Heart left ventricle (tissue), 16 donors: Measurements from ENCODE around the gene UGT1A10. TPM values are rescaled to one million over a fixed set of nuclear protein-coding genes. Genes with fewer than 3 reads are reported as not detected.

Experiments
- ATAC-seq, 4 donors: fragments of 200-7000 bp; cut with Tn5 transposase; one replicate each; pipeline ENCODE4 v1.9.1; 2020 to 2022; ENCODE audit warnings: moderate library complexity in 4 of 4, mild to moderate bottlenecking in 3 of 4, moderate number of reproducible peaks in 1 of 4
- DNase-seq, 5 donors: peaks; one replicate each; pipeline ENCODE4 v3.0.0-alpha.2; 2020
- H3K27ac ChIP-seq, 12 donors: fragments of 200-600 bp; sonication (generic) in 4 of 12; one replicate each; pipeline versions ENCODE4 v1.5.0 to v1.8.0; 2016 to 2022; ENCODE audit warnings: mild to moderate bottlenecking in 2 of 12
- H3K27me3 ChIP-seq, 9 donors: fragments of 200-600 bp; sonication (generic) in 2 of 9; one replicate each; pipeline versions ENCODE4 v1.5.1 to v1.8.0; 2016 to 2022; ENCODE audit warnings: mild to moderate bottlenecking in 3 of 9
- H3K36me3 ChIP-seq, 9 donors: fragments of 200-600 bp; sonication (generic) in 2 of 9; one replicate each; pipeline versions ENCODE4 v1.5.0 to v1.8.0; 2018 to 2022; ENCODE audit warnings: mild to moderate bottlenecking in 2 of 9
- H3K4me1 ChIP-seq, 12 donors: fragments of 200-600 bp; sonication (generic) in 4 of 12; one replicate each; pipeline versions ENCODE4 v1.5.0 to v1.8.0; 2016 to 2022; ENCODE audit warnings: mild to moderate bottlenecking in 3 of 12
- H3K4me3 ChIP-seq, 12 donors: fragments of 200-600 bp; sonication (generic) in 4 of 12; one replicate each; pipeline versions ENCODE4 v1.5.0 to v1.8.0; 2017 to 2022; ENCODE audit warnings: mild to moderate bottlenecking in 9 of 12, moderate library complexity in 4 of 12
- H3K9me3 ChIP-seq, 12 donors: fragments of 200-600 bp; sonication (generic) in 4 of 12; one replicate each; pipeline versions ENCODE4 v1.5.0 to v1.8.0; 2016 to 2022; ENCODE audit warnings: mild to moderate bottlenecking in 1 of 12
- CTCF ChIP-seq, 12 donors: fragments of 200-600 bp; sonication (generic) in 4 of 12; IDR thresholded peaks; one replicate each; pipeline versions ENCODE4 v1.5.0 to v1.8.0; 2018 to 2022; ENCODE audit warnings: antibody characterized with exemption in 12 of 12, mild to moderate bottlenecking in 5 of 12
- POLR2A ChIP-seq, 2 donors: fragments of 450-650 bp; IDR thresholded peaks; one replicate each; pipeline ENCODE4 v1.6.1; 2017; ENCODE audit warnings: antibody characterized with exemption in 2 of 2, mild to moderate bottlenecking in 2 of 2, moderate library complexity in 2 of 2
- WGBS, 4 donors: extraction: QIAGEN DNeasy Blood & Tissue Kit in 2 of 4; methylation state at CpG; one replicate each; pipeline versions ENCODE4 v1.1.5 to v1.1.7; 2013 to 2018; 5-methylcytosine and 5-hydroxymethylcytosine counted together
- intact Hi-C, 10 donors: fragments of 100-400 bp; cut with DNase I; formaldehyde crosslinking; loops; one replicate each; pipeline versions ENCODE4 v1.11.1 to v1.14.2; 2022
- polyA plus RNA-seq, 2 donors: library from polyadenylated mRNA; stranded (reverse); fragments of 200-250 nt; gene quantifications; one replicate each; pipeline ENCODE4 v1.2.3, GENCODE V29; 2013
- total RNA-seq, 9 donors: library from RNA; depleted of rRNA in 2 of 9; stranded (reverse); fragments of >200 nt in 2 of 9; fragmentation: NEBNext Ultra II Directional in 3 of 9; extraction: Animal tissue kit (Norgen Biotek cat#: 25700) in 3 of 9; gene quantifications; one replicate each; pipeline versions ENCODE4 v1.1.0 to v1.2.4, GENCODE V29; 2016 to 2023
- donor health status: ischemic (EF 13 %, LVEDD 7.1; RV severe dilation, severe dysfunction).
- donor health status: healthy with polysubstance abuse.
- donor health status: DM: no; HTN: yes; CAD: no.
- donor health status: DM: no; HTN: no; CAD: no.
- donor health status: ischemic (EF 25% LVEDD 6.9; RV normal size, moderate dysfunction).
- donor health status: ischemic (EF 25% LVEDD 5.7; RV mildly dilated, moderate dysfunction).
- donor health status: healthy.
- donor health status: DM: yes; HTN: yes; CAD: no.
- donor health status: ischemic (EF 35%, LVEDD 5.7; RV mildly dilated, moderate dysfunction).
- donor health status: nonischemic (EF 11% LVEDD 7.7; RV severe dilation, severe dysfunction).
- donor health status: DM: yes; HTN: yes; CAD: no.
- donor health status: PGD.
- donor health status: ischemic (EF 29% LVEDD 5.4; RV normal size, mild dysfunction).
- donor health status: nonischemic (EF 23%, LVEDD 6.1; RV moderate dilation, normal function).

UGT1A10 gene
- total and polyA plus RNA-seq, 11 donors = not detected

- Histone ChIP-seq H3K27me3 (peaks cover 0 to 8% (median 0%) of the 10 kb centered on the region in 9 donors), H3K9me3 (peaks cover 0 to 9% (median 0%) of the 10 kb centered on the region in 12 donors), H3K4me1 (no peaks in the 10 kb centered on the region), H3K4me3 (no peak overlapping the region), H3K27ac (no peak overlapping the region), H3K36me3 (no peaks in the 10 kb centered on the region)
- TF ChIP-seq CTCF (IDR thresholded peaks at IDR 0.05) (no peak), POLR2A (IDR thresholded peaks at IDR 0.05) (no peak)
- 81 to 90% (median 88%) methylated on average over 10 of the region's 10 CpGs for WGBS, 4 donors
- ATAC-seq = no peak
- DNase-seq = no peak
- intact Hi-C loops = no loop called here
Observed at GRCh38 chr2:233656443-233656842, 20.2 kb downstream of the UGT1A10 start.

- H3K9me3 ChIP-seq = peaks cover 0 to 9% (median 0%) of the 10 kb centered on the region in 12 donors
- no peaks in the 10 kb centered on the region for H3K36me3 ChIP-seq
- intact Hi-C loops = no loop called here
- TF ChIP-seq POLR2A (IDR thresholded peaks at IDR 0.05) (no peak), CTCF (IDR thresholded peaks at IDR 0.05) (no peak)
- H3K27ac ChIP-seq = no peak overlapping the region
- peaks cover 0 to 2% (median 0%) of the 10 kb centered on the region in 9 donors for H3K27me3 ChIP-seq
- no peaks in the 10 kb centered on the region for H3K4me1 ChIP-seq
- H3K4me3 ChIP-seq = no peak overlapping the region
- DNase-seq (no peak), ATAC-seq (no peak)
Observed at GRCh38 chr2:233658610-233659009, 22.4 kb downstream of the UGT1A10 start.

GRCh38 chr2:233663911-233664310 is 27.7 kb downstream of the UGT1A10 start:
- Histone ChIP-seq H3K4me3 (no peak overlapping the region), H3K4me1 (no peaks in the 10 kb centered on the region), H3K27ac (no peak overlapping the region), H3K27me3 (peaks cover 0 to 5% (median 0%) of the 10 kb centered on the region in 9 donors), H3K36me3 (no peaks in the 10 kb centered on the region), H3K9me3 (peaks cover 0 to 11% (median 0%) of the 10 kb centered on the region in 12 donors)
- WGBS, 4 donors = 18 to 45% (median 33%) methylated on average over 1 of the region's 1 CpG
- ATAC-seq (no peak), DNase-seq (no peak)
- TF ChIP-seq POLR2A (IDR thresholded peaks at IDR 0.05) = no peak
- no peak for TF ChIP-seq CTCF (IDR thresholded peaks at IDR 0.05)
- intact Hi-C loops = no loop called here

GRCh38 chr2:233668605-233669260 is 32.5 kb downstream of the UGT1A10 start:
- DNase-seq = no peak
- Histone ChIP-seq H3K27ac (no peak overlapping the region), H3K36me3 (no peaks in the 10 kb centered on the region), H3K4me1 (no peaks in the 10 kb centered on the region), H3K9me3 (peaks cover 0 to 11% (median 0%) of the 10 kb centered on the region in 12 donors), H3K4me3 (no peak overlapping the region), H3K27me3 (peaks cover 0 to 3% (median 0%) of the 10 kb centered on the region in 9 donors)
- TF ChIP-seq POLR2A (IDR thresholded peaks at IDR 0.05) = no peak
- TF ChIP-seq CTCF (IDR thresholded peaks at IDR 0.05) = no peak
- no peak for ATAC-seq
- intact Hi-C loops = no loop called here
- WGBS, 4 donors = 88 to 93% (median 90%) methylated on average over 4 of the region's 4 CpGs
